Limb (tissue), 2 donors: Measurements from ENCODE around the gene EYA2.
"Not testable (repeated sequence)": the region's sequence is repeated elsewhere in the genome, so short reads cannot be mapped to it uniquely, and the experiment has no call there.

ENCODE experiments used
- DNase-seq, 2 donors: peaks; one replicate each; pipeline ENCODE4 v3.0.0-alpha.2; 2016; ENCODE audit errors: extremely low spot score in 2 of 2

Gene EYA2

GRCh38 chr20:47201074-47201730, 306.6 kb downstream of the EYA2 start:
- DNase-seq = no peak

GRCh38 chr20:47202733-47203667, 308.4 kb downstream of the EYA2 start:
- DNase-seq = no peak

- DNase-seq = no peak
These were observed 309.6 kb downstream of the EYA2 start for GRCh38 chr20:47204008-47204849.

- DNase-seq = not testable (repeated sequence)
These were observed 310.1 kb downstream of the EYA2 start for GRCh38 chr20:47204850-47205122.

GRCh38 chr20:47205577-47206123, 311.0 kb downstream of the EYA2 start:
- DNase-seq = peak; percentile 27 to 85

GRCh38 chr20:47206552-47206951, 311.9 kb downstream of the EYA2 start:
- DNase-seq = not testable (repeated sequence)

- no peak for DNase-seq
These were observed 312.5 kb downstream of the EYA2 start for GRCh38 chr20:47206962-47207641.

GRCh38 chr20:47208534-47209174, 314.0 kb downstream of the EYA2 start:
- DNase-seq = no peak

- DNase-seq = no peak
These were observed 315.3 kb downstream of the EYA2 start for GRCh38 chr20:47209982-47210381.

- DNase-seq = no peak
These were observed 315.8 kb downstream of the EYA2 start for GRCh38 chr20:47210470-47210869.

GRCh38 chr20:47211036-47211435, 316.4 kb downstream of the EYA2 start:
- no peak for DNase-seq

- DNase-seq = no peak
These were observed 318.1 kb downstream of the EYA2 start for GRCh38 chr20:47212606-47213207.

- DNase-seq = no peak
These were observed 319.3 kb downstream of the EYA2 start for GRCh38 chr20:47213966-47214365.

GRCh38 chr20:47215653-47216397, 321.2 kb downstream of the EYA2 start:
- DNase-seq = no peak

GRCh38 chr20:47216819-47217410, 322.3 kb downstream of the EYA2 start:
- DNase-seq = no peak

GRCh38 chr20:47217482-47218446, 323.1 kb downstream of the EYA2 start:
- DNase-seq = no peak

GRCh38 chr20:47220161-47220582, 325.5 kb downstream of the EYA2 start:
- DNase-seq = no peak
